DOHH2 (cell line): ENCODE measurements around the gene SLC9A7.
A peak's percentile ranks its signal among the peaks of the same experiment; 100 is the strongest.

Experiments
- EZH2phosphoT487 ChIP-seq: fragments of 200-600 bp; sonication (generic); IDR thresholded peaks from 2 replicates; pipeline ENCODE4 v1.6.1; 2017; ENCODE audit warnings: borderline replicate concordance, mild to moderate bottlenecking, antibody characterized with exemption, low read length, moderate library complexity, mixed read lengths
- TF ChIP-seq, protein P1 (sequence below): fragments of 200-600 bp; sonication (generic); IDR thresholded peaks from one replicate; pipeline ENCODE4 v1.5.1; 2014; ENCODE audit warnings: antibody characterized with exemption, mild to moderate bottlenecking, low read depth, low read length; ENCODE audit not compliant: poor library complexity, severe bottlenecking

DNA sequence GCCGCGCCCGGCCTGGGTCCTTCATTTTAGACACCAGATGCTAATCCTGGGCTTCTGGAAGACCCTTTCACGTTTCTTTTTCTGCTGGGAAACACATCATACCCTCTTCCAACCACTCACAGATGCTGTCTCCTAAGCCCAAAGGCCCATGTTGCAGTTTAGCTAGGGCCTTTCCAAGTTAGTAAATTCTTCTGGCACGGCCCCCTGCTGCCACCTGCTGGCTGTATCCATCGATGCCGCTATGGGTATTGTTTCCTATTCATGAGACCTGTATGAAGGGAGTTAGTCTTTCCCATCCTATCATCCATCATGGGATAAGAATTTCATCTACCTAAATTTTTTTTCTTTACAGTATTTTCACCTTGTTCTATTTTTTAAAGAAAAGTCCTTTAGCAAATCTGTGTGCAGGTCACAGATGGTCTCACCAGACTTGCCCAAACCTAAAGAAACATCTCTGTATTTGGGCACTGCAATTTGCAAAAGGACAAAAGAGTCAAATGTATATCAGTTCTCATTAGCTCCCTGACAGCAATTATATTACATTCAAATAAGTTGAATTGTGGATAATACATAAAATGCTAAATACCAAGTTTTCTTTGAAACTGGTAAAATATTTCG, 37.8 kb upstream of the SLC9A7 start:
- TF ChIP-seq, protein P1, sequence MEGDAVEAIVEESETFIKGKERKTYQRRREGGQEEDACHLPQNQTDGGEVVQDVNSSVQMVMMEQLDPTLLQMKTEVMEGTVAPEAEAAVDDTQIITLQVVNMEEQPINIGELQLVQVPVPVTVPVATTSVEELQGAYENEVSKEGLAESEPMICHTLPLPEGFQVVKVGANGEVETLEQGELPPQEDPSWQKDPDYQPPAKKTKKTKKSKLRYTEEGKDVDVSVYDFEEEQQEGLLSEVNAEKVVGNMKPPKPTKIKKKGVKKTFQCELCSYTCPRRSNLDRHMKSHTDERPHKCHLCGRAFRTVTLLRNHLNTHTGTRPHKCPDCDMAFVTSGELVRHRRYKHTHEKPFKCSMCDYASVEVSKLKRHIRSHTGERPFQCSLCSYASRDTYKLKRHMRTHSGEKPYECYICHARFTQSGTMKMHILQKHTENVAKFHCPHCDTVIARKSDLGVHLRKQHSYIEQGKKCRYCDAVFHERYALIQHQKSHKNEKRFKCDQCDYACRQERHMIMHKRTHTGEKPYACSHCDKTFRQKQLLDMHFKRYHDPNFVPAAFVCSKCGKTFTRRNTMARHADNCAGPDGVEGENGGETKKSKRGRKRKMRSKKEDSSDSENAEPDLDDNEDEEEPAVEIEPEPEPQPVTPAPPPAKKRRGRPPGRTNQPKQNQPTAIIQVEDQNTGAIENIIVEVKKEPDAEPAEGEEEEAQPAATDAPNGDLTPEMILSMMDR = peak; percentile 60
- no peak for TF ChIP-seq EZH2phosphoT487
